Measurements from ENCODE around the gene DBNDD2. TPM values are rescaled to one million over a fixed set of nuclear protein-coding genes. Genes with fewer than 3 reads are reported as not detected.

Gene DBNDD2
- total RNA-seq (2021; fragmentation: NEBNext Ultra II Directional; extraction: Animal tissue kit (Norgen Biotek cat#: 25700)): 10 to 100 TPM; 15.2 to 19.5 (median 19.0) TPM
- long read RNA-seq, transcript DBNDD2-202 (4 exons, 1,078 nt): major isoform, 19 of 25 reads
- long read RNA-seq, partial matches to known transcripts: 0 of 25 reads
- long read RNA-seq, other reads (novel, unspliced or antisense): 4 of 25 reads

- Mint-ChIP-seq H3K36me3 (ENCODE audit: low read depth) (no peaks in the 10 kb centered on the region), H3K4me1 (ENCODE audit: low read depth) (peaks cover 17% of the 10 kb centered on the region), H3K27me3 (ENCODE audit: insufficient read depth) (no peaks in the 10 kb centered on the region; the same call in 1 of the 2 replicates), H3K4me3 (peak within 1 kb of the TSS; percentile 87), H3K9me3 (no peaks in the 10 kb centered on the region), H3K27ac (peak within 1 kb of the TSS; percentile 85)
- DNase-seq: no peak
- no peak for TF ChIP-seq CTCF (IDR thresholded peaks at IDR 0.05)
These were observed at the start of gene DBNDD2 for GRCh38 chr20:45407783-45408645. DBNDD2 (plus strand) TSS chr20:45408289; CDS start chr20:45408468, 179 bp downstream.

- Mint-ChIP-seq H3K4me1 (ENCODE audit: low read depth) (peaks cover 75% of the 10 kb centered on the region), H3K36me3 (ENCODE audit: low read depth) (no peaks in the 10 kb centered on the region), H3K9me3 (no peaks in the 10 kb centered on the region), H3K27ac (peak overlapping the region; percentile 85), H3K27me3 (ENCODE audit: insufficient read depth) (peaks cover 5% of the 10 kb centered on the region; the same call in 1 of the 2 replicates), H3K4me3 (peak overlapping the region; percentile 54; the same call in 1 of the 2 replicates)
- TF ChIP-seq CTCF (IDR thresholded peaks at IDR 0.05): no peak
- DNase-seq: no peak
These were observed 49.1 kb upstream of the DBNDD2 start for GRCh38 chr20:45359069-45359405.

GRCh38 chr20:45359406-45360148 is 48.5 kb upstream of the DBNDD2 start:
- no peak overlapping the region for H3K4me3 Mint-ChIP-seq
- no peaks in the 10 kb centered on the region for H3K9me3 Mint-ChIP-seq
- no peak for DNase-seq
- no peaks in the 10 kb centered on the region for H3K36me3 Mint-ChIP-seq (ENCODE audit: low read depth)
- peak overlapping the region; percentile 85 for H3K27ac Mint-ChIP-seq
- peaks cover 71% of the 10 kb centered on the region for H3K4me1 Mint-ChIP-seq (ENCODE audit: low read depth)
- TF ChIP-seq CTCF (IDR thresholded peaks at IDR 0.05): no peak
- H3K27me3 Mint-ChIP-seq (ENCODE audit: insufficient read depth): peaks cover 5% of the 10 kb centered on the region; the same call in 1 of the 2 replicates

- H3K4me3 Mint-ChIP-seq: no peak overlapping the region
- no peak overlapping the region for H3K27ac Mint-ChIP-seq
- TF ChIP-seq CTCF (IDR thresholded peaks at IDR 0.05): no peak
- no peak for DNase-seq
- H3K27me3 Mint-ChIP-seq (ENCODE audit: insufficient read depth): peaks cover 5% of the 10 kb centered on the region; the same call in 1 of the 2 replicates
- H3K4me1 Mint-ChIP-seq (ENCODE audit: low read depth): peaks cover 55% of the 10 kb centered on the region
- H3K9me3 Mint-ChIP-seq: no peaks in the 10 kb centered on the region
- no peaks in the 10 kb centered on the region for H3K36me3 Mint-ChIP-seq (ENCODE audit: low read depth)
These were observed 46.3 kb upstream of the DBNDD2 start for GRCh38 chr20:45361793-45362192.

- peak; percentile 93 for TF ChIP-seq CTCF (IDR thresholded peaks at IDR 0.05)
- Mint-ChIP-seq H3K27ac (peak within 1 kb of the TSS; percentile 100), H3K4me3 (peak within 1 kb of the TSS; percentile 100), H3K27me3 (ENCODE audit: insufficient read depth) (peaks cover 5% of the 10 kb centered on the region; the same call in 1 of the 2 replicates), H3K9me3 (no peaks in the 10 kb centered on the region), H3K4me1 (ENCODE audit: low read depth) (peaks cover 44% of the 10 kb centered on the region), H3K36me3 (ENCODE audit: low read depth) (peaks cover 5% of the 10 kb centered on the region; the same call in 1 of the 2 replicates)
- peak; percentile 99 for DNase-seq
These were observed 45.1 kb upstream of the DBNDD2 start, which contains the start of gene SYS1 for GRCh38 chr20:45362804-45363610. SYS1 (plus strand) TSS chr20:45363156; CDS start chr20:45363532, 376 bp downstream.

Measured in HFFc6 (cell line).